HepG2 (cell line): ENCODE results near the gene ABHD15. TPM values are rescaled to one million over a fixed set of nuclear protein-coding genes. Genes with fewer than 3 reads are reported as not detected.

Source experiments
- CCAR2 ChIP-seq: fragments of 200-400 bp; formaldehyde crosslinking; optimal IDR thresholded peaks from 2 replicates; pipeline ENCODE3; 2018; ENCODE audit warnings: low read depth, mild to moderate bottlenecking, low read length, moderate library complexity
- CENPT ChIP-seq: sonication (generic); formaldehyde crosslinking; IDR thresholded peaks from 2 replicates; pipeline ENCODE4 v1.8.0; 2022; ENCODE audit warnings: low read depth, mild to moderate bottlenecking, moderate library complexity, missing genetic modification reagents
- DZIP1 ChIP-seq: sonication (generic); formaldehyde crosslinking; IDR thresholded peaks from 2 replicates; pipeline ENCODE4 v1.5.0; 2020; ENCODE audit warnings: mild to moderate bottlenecking, missing genetic modification reagents
- KAT7 ChIP-seq: IDR thresholded peaks from 2 replicates; pipeline ENCODE4 v1.6.1; 2018; ENCODE audit warnings: borderline replicate concordance, missing compliant biosample characterization
- KAT8 ChIP-seq: IDR thresholded peaks from 2 replicates; pipeline ENCODE4 v1.6.1; 2016; ENCODE audit warnings: missing genetic modification reagents, missing compliant biosample characterization
- MAF1 ChIP-seq: sonication (generic); formaldehyde crosslinking; IDR thresholded peaks from 2 replicates; pipeline ENCODE4 v1.5.0; 2020; ENCODE audit warnings: missing genetic modification reagents, borderline replicate concordance
- MNT ChIP-seq: fragments of 450-650 bp; IDR thresholded peaks from 2 replicates; pipeline ENCODE4 v1.6.1; 2016
- POLR2A ChIP-seq, 2 experiments: IDR thresholded peaks; 2 replicates each; pipeline ENCODE4 v1.6.1; 2011; ENCODE audit warnings: low read depth in 2 of 2, low read length in 2 of 2, mild to moderate bottlenecking in 1 of 2, moderate library complexity in 1 of 2; ENCODE audit not compliant: insufficient read depth in 1 of 2
- RBAK ChIP-seq: sonication (generic); formaldehyde crosslinking; IDR thresholded peaks from 2 replicates; pipeline ENCODE4 v1.5.1; 2020; ENCODE audit warnings: mild to moderate bottlenecking, missing genetic modification reagents
- SCMH1 ChIP-seq: sonication (generic); formaldehyde crosslinking; IDR thresholded peaks from 2 replicates; pipeline ENCODE4 v1.9.0; 2021; ENCODE audit warnings: missing genetic modification reagents, mild to moderate bottlenecking, borderline replicate concordance
- SMC3 ChIP-seq: IDR thresholded peaks from 2 replicates; pipeline ENCODE4 v1.6.1; 2011; ENCODE audit warnings: low read length, improper control_type of control experiment
- SP5 ChIP-seq: IDR thresholded peaks from 2 replicates; pipeline ENCODE4 v1.6.1; 2016; ENCODE audit warnings: low read depth, borderline replicate concordance
- TFDP1 ChIP-seq: IDR thresholded peaks from 2 replicates; pipeline ENCODE4 v1.6.1; 2016; ENCODE audit warnings: missing compliant biosample characterization, missing genetic modification reagents, borderline replicate concordance
- THAP7 ChIP-seq: sonication (generic); formaldehyde crosslinking; IDR thresholded peaks from 2 replicates; pipeline ENCODE4 v1.8.1; 2023; ENCODE audit warnings: mild to moderate bottlenecking, missing genetic modification reagents
- TP53 ChIP-seq: sonication (generic); formaldehyde crosslinking; conservative IDR thresholded peaks from 2 replicates; pipeline ENCODE4 v1.4.0; 2020; ENCODE audit warnings: missing genetic modification reagents
- ZFAT ChIP-seq: sonication (generic); formaldehyde crosslinking; conservative IDR thresholded peaks from 2 replicates; pipeline ENCODE4 v1.8.1; 2023; ENCODE audit warnings: missing genetic modification reagents, inconsistent platforms
- ZMAT3 ChIP-seq: sonication (generic); formaldehyde crosslinking; conservative IDR thresholded peaks from 2 replicates; pipeline ENCODE4 v1.7.0; 2021; ENCODE audit warnings: missing genetic modification reagents
- ZNF317 ChIP-seq: sonication (generic); formaldehyde crosslinking; IDR thresholded peaks from 2 replicates; pipeline ENCODE4 v1.5.0; 2020; ENCODE audit warnings: mild to moderate bottlenecking, missing genetic modification reagents
- ZNF569 ChIP-seq: sonication (generic); formaldehyde crosslinking; IDR thresholded peaks from 2 replicates; pipeline ENCODE4 v1.5.0; 2020; ENCODE audit warnings: mild to moderate bottlenecking, missing genetic modification reagents, moderate library complexity, borderline replicate concordance
- ZNF879 ChIP-seq: sonication (generic); formaldehyde crosslinking; IDR thresholded peaks from 2 replicates; pipeline ENCODE4 v1.8.1; 2023; ENCODE audit warnings: missing genetic modification reagents
- ZXDC ChIP-seq: sonication (generic); formaldehyde crosslinking; IDR thresholded peaks from 2 replicates; pipeline ENCODE4 v1.5.0; 2020; ENCODE audit warnings: mild to moderate bottlenecking, missing genetic modification reagents
- polyA plus RNA-seq, 8 experiments: library from polyadenylated mRNA; depleted of rRNA in 3 of 8; stranded (reverse) in 7 of 8; unstranded in 1 of 8; fragments of >200 nt; fragmentation: Illumina TruSeq in 4 of 8; extraction: Trizol in 4 of 8; gene quantifications; 2 replicates each; pipeline versions ENCODE4 v1.2.1 to v1.2.3, GENCODE V29; 2011 to 2016; ENCODE audit warnings: low read depth in 4 of 8, missing spikeins in 1 of 8, mixed read lengths in 1 of 8; ENCODE audit not compliant: insufficient read depth in 1 of 8
- total RNA-seq, 5 experiments: library from RNA; depleted of rRNA; stranded (reverse); fragments of >200 nt; fragmentation: Illumina TruSeq; extraction: Trizol; gene quantifications; 2 replicates each; pipeline ENCODE4 v1.2.3, GENCODE V29; 2016; ENCODE audit warnings: low read depth in 1 of 5

ABHD15 gene
- total and polyA plus RNA-seq, 2 of the 13 experiments (the other 11 are each of a cell fraction or from before 2014, with no cell fraction given): 2.4 to 7.7 TPM

- no peak for TF ChIP-seq DZIP1
- TF ChIP-seq THAP7: peak; percentile 68
- peak; percentile 79 for TF ChIP-seq ZNF879
- no peak for TF ChIP-seq ZNF569
- 0 out of 2 replicates have a peak, but pooled peaks have one; percentile 53 for TF ChIP-seq MAF1 (CRISPR knock-in tag)
- TF ChIP-seq TP53 (CRISPR knock-in tag): no peak
- peak; percentile 47; the same call in 1 of the 2 replicates for TF ChIP-seq ZNF317 (CRISPR knock-in tag)
- TF ChIP-seq CENPT (CRISPR knock-in tag): no peak
- 0 out of 2 replicates have a peak, but pooled peaks have one; percentile 29 for TF ChIP-seq ZMAT3
- TF ChIP-seq SMC3: no peak
- peak; percentile 61 for TF ChIP-seq MNT
- TF ChIP-seq KAT8 (CRISPR knock-in tag): peak; percentile 55; the same call in 1 of the 2 replicates
- TF ChIP-seq RBAK (CRISPR knock-in tag): peak; percentile 4; the same call in 1 of the 2 replicates
- peak; percentile 87 for TF ChIP-seq TFDP1 (CRISPR knock-in tag)
- no peak for TF ChIP-seq ZFAT
- TF ChIP-seq ZXDC: no peak
- no peak for TF ChIP-seq SP5 (CRISPR knock-in tag)
- TF ChIP-seq SCMH1 (CRISPR knock-in tag): no peak
- TF ChIP-seq POLR2A (IDR thresholded peaks at IDR 0.05; ENCODE audit: insufficient read depth in 1 of 2, low read depth in 2 of 2, low read length in 2 of 2): 0 out of 4 replicates have a peak, but pooled peaks of 1 of the 2 experiments have one; percentile 9
- TF ChIP-seq CCAR2: no peak
- TF ChIP-seq KAT7 (CRISPR knock-in tag): no peak; the same call in 1 of the 2 replicates
Observed at GRCh38 chr17:29591146-29591736, 24.4 kb upstream of the ABHD15 start (continued).
